K562 (cell line): ENCODE data around the gene PGA3. TPM values are rescaled to one million over a fixed set of nuclear protein-coding genes. Genes with fewer than 3 reads are reported as not detected.
A peak's percentile ranks its signal among the peaks of the same experiment; 100 is the strongest.

Experiments used
- ATAC-seq: fragments of 200-7000 bp; cut with Tn5 transposase; 3 replicates; pipeline ENCODE4 v1.9.1; 2020; ENCODE audit warnings: moderate library complexity
- BruUV-seq: library from RNA; stranded (reverse); fragments of 400-500 nt; replicated peaks from 2 replicates; lab custom pipeline; 2021; lab: Mats Ljungman, UMichigan
- CTCF ChIA-PET: fragments of 300-600 bp; formaldehyde crosslinking; extraction: SDS; loops from one replicate; lab custom pipeline; 2021; ENCODE audit warnings: low intra/inter-chr PET ratio; lab: Yijun Ruan, JAX
- POLR2A ChIA-PET: fragments of 300-600, 350-650 bp; sonication (Branson Sonifier 250); formaldehyde crosslinking; extraction: SDS; loops from one replicate; lab custom pipeline; 2021; ENCODE audit warnings: antibody characterized with exemption, inconsistent platforms; lab: Yijun Ruan, JAX
- DNase-seq, 4 experiments: peaks; one replicate each; pipeline versions ENCODE4 v3.0.0 to v3.0.0-alpha.2; 2011 to 2018; ENCODE audit warnings: low spot score in 3 of 4, mixed read lengths in 3 of 4; ENCODE audit errors: extremely low read depth in 1 of 4
- FAIRE-seq: peaks from 2 replicates; lab custom pipeline; 2011; peaks lifted over from hg19 to GRCh38; lab: Jason Lieb, UNC
- H2AFZ ChIP-seq: 2 replicates; pipeline ENCODE4 v1.6.0; 2011; ENCODE audit warnings: low read depth, low read length, control low read depth, inconsistent platforms
- H3K27ac ChIP-seq: fragments of 200-600 bp; 3 replicates; pipeline ENCODE4 v1.8.0; 2011; ENCODE audit warnings: low read depth, mild to moderate bottlenecking, control low read depth, inconsistent platforms, low read length, moderate library complexity, mixed read lengths; ENCODE audit errors: extremely low read depth
- H3K27me3 ChIP-seq, 2 experiments: fragments of 300-600 bp in 1 of 2; 2 replicates in 1 of 2; 3 replicates in 1 of 2; pipeline versions ENCODE4 v1.6.0 to v1.8.0; 2011; ENCODE audit warnings: inconsistent platforms in 2 of 2, low read length in 2 of 2, mild to moderate bottlenecking in 1 of 2, mixed read lengths in 1 of 2, moderate library complexity in 1 of 2; ENCODE audit not compliant: control insufficient read depth in 2 of 2, insufficient read depth in 2 of 2
- H3K36me3 ChIP-seq: fragments of 300-600 bp; 3 replicates; pipeline ENCODE4 v1.8.0; 2011; ENCODE audit warnings: mild to moderate bottlenecking, low read length, inconsistent platforms; ENCODE audit not compliant: control insufficient read depth, insufficient read depth
- H3K4me1 ChIP-seq, 2 experiments: fragments of 200-600 bp in 1 of 2; replicated peaks in 1 of 2; 2 replicates in 1 of 2; 3 replicates in 1 of 2; pipeline versions ENCODE4 v1.5.1 to v1.8.0; 2011; ENCODE audit warnings: inconsistent platforms in 2 of 2, low read length in 2 of 2, mild to moderate bottlenecking in 1 of 2, mixed read lengths in 1 of 2, moderate library complexity in 1 of 2; ENCODE audit not compliant: control insufficient read depth in 2 of 2, insufficient read depth in 2 of 2
- H3K4me2 ChIP-seq: 2 replicates; pipeline ENCODE4 v1.6.1; 2011; ENCODE audit warnings: low read length, control low read depth, inconsistent platforms, mixed read lengths; ENCODE audit not compliant: insufficient read depth
- H3K4me3 ChIP-seq: fragments of 200-600 bp; sonication (generic), shearing (Covaris generic); 2 replicates; pipeline ENCODE4 v1.5.1; 2016; ENCODE audit warnings: control low read depth, inconsistent platforms
- H3K79me2 ChIP-seq: fragments of 200-600 bp; 3 replicates; pipeline ENCODE4 v1.8.0; 2011; ENCODE audit warnings: low read length, inconsistent platforms; ENCODE audit not compliant: control insufficient read depth, insufficient read depth
- H3K9ac ChIP-seq, 2 experiments: 2 replicates each; pipeline versions ENCODE4 v1.6.0 to v1.6.1; 2011; ENCODE audit warnings: low read depth in 2 of 2, low read length in 2 of 2, control low read depth in 1 of 2, inconsistent platforms in 1 of 2, mild to moderate bottlenecking in 1 of 2, mixed read lengths in 1 of 2; ENCODE audit not compliant: insufficient read depth in 1 of 2
- H3K9me1 ChIP-seq: one replicate; pipeline ENCODE4 v1.6.0; 2011; ENCODE audit warnings: inconsistent platforms, mild to moderate bottlenecking, low read length, moderate library complexity; ENCODE audit not compliant: control insufficient read depth, insufficient read depth
- H3K9me3 ChIP-seq: replicated peaks from 2 replicates; pipeline ENCODE4 v1.5.1; 2011; ENCODE audit warnings: low read depth, low read length, inconsistent platforms; ENCODE audit not compliant: control insufficient read depth, insufficient read depth
- H4K20me1 ChIP-seq: replicated peaks from 2 replicates; pipeline ENCODE4 v1.6.1; 2011; ENCODE audit warnings: low read length, inconsistent platforms, mixed read lengths; ENCODE audit not compliant: control insufficient read depth, insufficient read depth
- CBFA2T3 ChIP-seq: fragments of 450-650 bp; IDR thresholded peaks from 2 replicates; pipeline ENCODE4 v1.6.1; 2017
- COPS2 ChIP-seq: fragments of 450-650 bp; conservative IDR thresholded peaks from 2 replicates; pipeline ENCODE4 v1.6.1; 2016; ENCODE audit warnings: mild to moderate bottlenecking, moderate library complexity
- HCFC1 ChIP-seq: IDR thresholded peaks from 2 replicates; pipeline ENCODE4 v1.6.1; 2012; ENCODE audit warnings: low read depth, low read length, improper control_type of control experiment
- JUND ChIP-seq, 2 experiments: IDR thresholded peaks; 2 replicates in 1 of 2; 3 replicates in 1 of 2; pipeline ENCODE4 v1.6.1; 2011; ENCODE audit warnings: borderline replicate concordance in 2 of 2, low read depth in 2 of 2, low read length in 2 of 2, improper control_type of control experiment in 1 of 2, missing biosample characterization in 1 of 2, missing genetic modification characterization in 1 of 2, missing genetic modification reagents in 1 of 2
- KDM1A ChIP-seq, 2 experiments: fragments of 450-650 bp; IDR thresholded peaks; 2 replicates each; pipeline ENCODE4 v1.6.1; 2016; ENCODE audit warnings: mild to moderate bottlenecking in 2 of 2
- NR2C1 ChIP-seq, 2 experiments: fragments of 450-650 bp; IDR thresholded peaks; 2 replicates each; pipeline ENCODE4 v1.6.1; 2017; ENCODE audit warnings: mild to moderate bottlenecking in 2 of 2, antibody characterized with exemption in 1 of 2, inconsistent platforms in 1 of 2, missing compliant biosample characterization in 1 of 2, missing genetic modification characterization in 1 of 2
- NUFIP1 ChIP-seq: fragments of 450-650 bp; IDR thresholded peaks from 2 replicates; pipeline ENCODE4 v1.6.1; 2018; ENCODE audit not compliant: partially characterized antibody
- PTTG1 ChIP-seq: fragments of 450-650 bp; IDR thresholded peaks from 2 replicates; pipeline ENCODE4 v1.6.1; 2016; ENCODE audit warnings: low read depth, mild to moderate bottlenecking, missing genetic modification characterization, missing compliant biosample characterization
- RBM25 ChIP-seq: fragments of 200-400 bp; formaldehyde crosslinking; IDR thresholded peaks from 2 replicates; pipeline ENCODE4 v1.6.1; 2018; ENCODE audit warnings: low read length, low read depth, moderate library complexity; ENCODE audit not compliant: severe bottlenecking
- SRF ChIP-seq, 2 experiments: fragments of 250-450, 450-650 bp in 1 of 2; sonication (Bioruptor Pico) in 1 of 2; sonication (generic) in 1 of 2; formaldehyde crosslinking; IDR thresholded peaks; 2 replicates each; pipeline versions ENCODE4 v1.5.0 to v1.5.1; 2020 to 2022; ENCODE audit warnings: mild to moderate bottlenecking in 1 of 2, missing genetic modification reagents in 1 of 2
- XRCC5 ChIP-seq: fragments of 200-400 bp; formaldehyde crosslinking; IDR thresholded peaks from 2 replicates; pipeline ENCODE4 v1.6.1; 2017; ENCODE audit warnings: low read depth, mild to moderate bottlenecking, low read length
- ZNF143 ChIP-seq: sonication (generic); formaldehyde crosslinking; IDR thresholded peaks from 2 replicates; pipeline ENCODE4 v1.9.0; 2022; ENCODE audit warnings: mild to moderate bottlenecking, missing genetic modification reagents
- ZNF79 ChIP-seq: fragments of 250-450 bp; sonication (Bioruptor Pico); IDR thresholded peaks from 2 replicates; pipeline ENCODE4 v1.4.0; 2020; ENCODE audit warnings: low read depth, mild to moderate bottlenecking, moderate library complexity
- WGBS: fragments of 100-300 bp; shearing (Covaris generic); methylation state at CpG from one replicate; pipeline ENCODE4 v1.1.6; 2016; ENCODE audit warnings: low coverage, mixed read lengths; ENCODE audit not compliant: insufficient coverage; ENCODE audit errors: missing lambda C conversion rate; 5-methylcytosine and 5-hydroxymethylcytosine counted together
- in situ Hi-C: fragments of 300-500 bp; cut with MboI; formaldehyde crosslinking; loops from 4 replicates; pipeline ENCODE4 v1.15.0; 2018; ENCODE audit warnings: inconsistent platforms, mixed read lengths
- intact Hi-C: fragments of 100-400 bp; cut with micrococcal nuclease; formaldehyde crosslinking; loops from 2 replicates; pipeline ENCODE4 v1.14.2; 2022
- polyA plus RNA-seq, 8 experiments: library from polyadenylated mRNA; depleted of rRNA in 4 of 8; stranded (reverse) in 5 of 8; unstranded in 3 of 8; fragments of >200 nt; fragmentation: Nextera tagmentation in 2 of 8; fragmentation: Illumina TruSeq in 1 of 8; extraction: Ambion mirVana in 2 of 8; extraction: Trizol in 1 of 8; gene quantifications; 2 replicates each; pipeline versions ENCODE4 v1.2.1 to v1.2.3, GENCODE V29; 2011 to 2014; ENCODE audit warnings: inconsistent platforms in 1 of 8, missing spikeins in 1 of 8
- total RNA-seq, 7 experiments: library from RNA; depleted of rRNA in 6 of 7; stranded (reverse); fragments of >200 nt in 6 of 7; fragmentation: Illumina TruSeq in 2 of 7; extraction: Trizol in 2 of 7; gene quantifications; 2 replicates each; pipeline versions ENCODE4 v1.2.1 to v1.2.3, GENCODE V29; 2011 to 2021; ENCODE audit warnings: low replicate concordance in 1 of 7
- TF ChIP-seq, protein P1 (sequence below): sonication (generic); formaldehyde crosslinking; IDR thresholded peaks from 2 replicates; pipeline ENCODE4 v1.9.0; 2022; ENCODE audit warnings: mild to moderate bottlenecking, missing genetic modification reagents

PGA3 gene
- total and polyA plus RNA-seq, 9 of the 15 experiments (the other 6 are each of a cell fraction or from before 2014, with no cell fraction given), result 0.15 to 0.18 (median 0.18) TPM; not detected in 6

DNA sequence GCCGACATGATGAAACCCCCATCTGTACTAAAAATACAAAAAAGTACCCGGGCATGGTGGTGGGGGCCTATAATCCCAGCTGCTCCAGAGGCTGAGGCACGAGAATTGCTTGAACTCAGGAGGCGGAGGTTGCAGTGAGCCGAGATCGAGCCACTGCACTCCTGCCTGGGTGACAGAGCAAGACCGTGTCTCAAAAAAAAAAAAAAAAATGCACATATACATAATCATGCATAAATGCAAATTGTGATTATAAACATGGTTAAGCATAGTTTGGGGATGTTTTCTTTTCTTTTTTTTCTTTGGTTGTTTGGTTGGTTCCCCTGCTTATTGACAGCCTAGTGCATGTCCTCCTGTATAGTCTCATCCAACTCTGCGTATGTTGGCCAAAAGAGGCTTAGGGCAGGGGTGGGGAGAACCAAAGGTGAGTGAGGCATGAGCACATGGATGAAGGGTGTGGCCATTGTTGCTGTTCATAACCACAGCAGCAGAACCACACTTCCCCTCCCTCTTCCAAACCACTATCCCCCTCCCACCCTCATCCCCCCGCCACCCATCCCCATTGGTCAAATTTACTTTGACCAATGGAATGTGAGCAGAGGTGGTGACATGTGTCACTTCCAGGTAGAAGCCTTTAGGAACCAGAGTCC is 35.1 kb upstream of the PGA3 start:
- no peak overlapping the region for H3K4me3 ChIP-seq
- peaks cover 5% of the 10 kb centered on the region; the same call in 1 of the 2 replicates for H3K9me3 ChIP-seq
- intact Hi-C loops (no loop called here), in situ Hi-C loops (no loop called here)
- no peak overlapping the region for H3K4me2 ChIP-seq
- H3K9me1 ChIP-seq, result no peaks in the 10 kb centered on the region
- no peaks in the 10 kb centered on the region for H4K20me1 ChIP-seq
- H3K79me2 ChIP-seq, result no peaks in the 10 kb centered on the region
- CTCF ChIA-PET, result no interaction called here
- H2AFZ ChIP-seq, result peak overlapping the region; percentile 17; the same call in 1 of the 2 replicates
- POLR2A ChIA-PET, result interaction anchor here (0.6 to 1.3 kb wide), 2 partner anchors 8 to 11 kb away, joined by 3 read pairs; no protein-coding TSS in a partner anchor
- BruUV-seq, result no TSS peak
- ATAC-seq (peak; percentile 22), FAIRE-seq (no peak), DNase-seq (no peak)
- no peak overlapping the region for H3K27ac ChIP-seq
- peaks cover 0 to 3% of the 10 kb centered on the region in 2 experiments; a peak in 3 of 5 replicates for H3K27me3 ChIP-seq
- 73% methylated on average over 9 of the region's 9 CpGs for WGBS
- H3K9ac ChIP-seq, result no peak overlapping the region
- TF ChIP-seq PTTG1, result no peak
- TF ChIP-seq, protein P1, sequence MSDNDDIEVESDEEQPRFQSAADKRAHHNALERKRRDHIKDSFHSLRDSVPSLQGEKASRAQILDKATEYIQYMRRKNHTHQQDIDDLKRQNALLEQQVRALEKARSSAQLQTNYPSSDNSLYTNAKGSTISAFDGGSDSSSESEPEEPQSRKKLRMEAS (CRISPR knock-in tag), result 0 out of 2 replicates have a peak, but pooled peaks have one; percentile 23
- TF ChIP-seq ZNF79 (CRISPR knock-in tag), result no peak
- H3K36me3 ChIP-seq, result no peaks in the 10 kb centered on the region
- H3K4me1 ChIP-seq, result peaks cover 15 to 24% of the 10 kb centered on the region in 2 experiments; a peak in 4 of 5 replicates

DNA sequence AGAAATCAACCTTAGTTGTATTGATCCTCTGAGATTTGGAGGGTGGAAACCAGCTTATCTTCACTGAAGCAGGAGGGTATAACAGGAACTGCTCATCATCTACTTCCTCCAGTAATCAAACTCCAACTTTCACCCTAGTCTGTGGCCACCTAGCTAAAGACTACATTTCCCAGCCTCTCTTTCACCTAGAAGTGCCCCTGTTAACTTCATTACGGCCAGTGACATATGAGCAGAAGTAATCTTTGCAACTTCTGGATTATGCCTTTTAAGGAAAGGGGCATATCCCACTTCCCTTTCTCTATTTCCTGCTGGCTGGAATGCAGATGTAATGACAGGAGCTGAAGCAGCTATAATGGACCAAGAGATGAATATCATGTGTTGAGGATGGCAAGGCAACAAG is 34.5 kb upstream of the PGA3 start:
- H3K79me2 ChIP-seq, result no peaks in the 10 kb centered on the region
- ChIA-PET POLR2A (interaction anchor here (1.3 kb wide), 1 partner anchor 10 kb away, joined by 3 read pairs; no protein-coding TSS in a partner anchor), CTCF (no interaction called here)
- BruUV-seq, result no TSS peak
- H4K20me1 ChIP-seq, result no peaks in the 10 kb centered on the region
- peak; percentile 32 for FAIRE-seq
- in situ Hi-C loops, result no loop called here
- H2AFZ ChIP-seq, result no peak overlapping the region
- 46% methylated on average over 1 of the region's 1 CpG for WGBS
- H3K4me3 ChIP-seq, result no peak overlapping the region
- TF ChIP-seq XRCC5 (no peak), NUFIP1 (no peak), HCFC1 (peak; percentile 59), JUND (IDR thresholded peaks at IDR 0.05; ENCODE audit: borderline replicate concordance, low read depth, low read length) (no peak), JUND (tag; IDR thresholded peaks at IDR 0.05; ENCODE audit: borderline replicate concordance, low read depth, low read length) (no peak), CBFA2T3 (peak; percentile 61), SRF (CRISPR knock-in tag; IDR thresholded peaks at IDR 0.05) (0 out of 4 replicates have a peak, but pooled peaks of 1 of the 2 experiments have one; percentile 48), RBM25 (peak; percentile 89), ZNF143 (CRISPR knock-in tag) (peak; percentile 66; the same call in 1 of the 2 replicates), KDM1A (IDR thresholded peaks at IDR 0.05) (peak in 1 of 2 experiments; percentile 13; a peak in 1 of 4 replicates), NR2C1 (IDR thresholded peaks at IDR 0.05) (peak; percentile 54), NR2C1 (tag; IDR thresholded peaks at IDR 0.05) (0 out of 2 replicates have a peak, but pooled peaks have one; percentile 17), COPS2 (no peak)
- peaks cover 2 to 8% of the 10 kb centered on the region in 2 experiments; a peak in 4 of 5 replicates for H3K27me3 ChIP-seq
- peaks cover 15 to 21% of the 10 kb centered on the region in 2 experiments; a peak in 4 of 5 replicates for H3K4me1 ChIP-seq
- intact Hi-C loops, result no loop called here
- no peak overlapping the region for H3K27ac ChIP-seq
- 0 out of 3 replicates have a peak, but pooled peaks have one; percentile 7 for ATAC-seq
- H3K9me1 ChIP-seq, result no peaks in the 10 kb centered on the region
- H3K4me2 ChIP-seq, result no peak overlapping the region
- no peaks in the 10 kb centered on the region for H3K36me3 ChIP-seq
- peaks cover 5% of the 10 kb centered on the region; the same call in 1 of the 2 replicates for H3K9me3 ChIP-seq
- no peak overlapping the region for H3K9ac ChIP-seq
- DNase-seq, result no peak
